Measurements from ENCODE around the gene THBS3.
"Not testable (repeated sequence)": the region's sequence is repeated elsewhere in the genome, so short reads cannot be mapped to it uniquely, and the experiment has no call there.

The THBS3 gene

DNA sequence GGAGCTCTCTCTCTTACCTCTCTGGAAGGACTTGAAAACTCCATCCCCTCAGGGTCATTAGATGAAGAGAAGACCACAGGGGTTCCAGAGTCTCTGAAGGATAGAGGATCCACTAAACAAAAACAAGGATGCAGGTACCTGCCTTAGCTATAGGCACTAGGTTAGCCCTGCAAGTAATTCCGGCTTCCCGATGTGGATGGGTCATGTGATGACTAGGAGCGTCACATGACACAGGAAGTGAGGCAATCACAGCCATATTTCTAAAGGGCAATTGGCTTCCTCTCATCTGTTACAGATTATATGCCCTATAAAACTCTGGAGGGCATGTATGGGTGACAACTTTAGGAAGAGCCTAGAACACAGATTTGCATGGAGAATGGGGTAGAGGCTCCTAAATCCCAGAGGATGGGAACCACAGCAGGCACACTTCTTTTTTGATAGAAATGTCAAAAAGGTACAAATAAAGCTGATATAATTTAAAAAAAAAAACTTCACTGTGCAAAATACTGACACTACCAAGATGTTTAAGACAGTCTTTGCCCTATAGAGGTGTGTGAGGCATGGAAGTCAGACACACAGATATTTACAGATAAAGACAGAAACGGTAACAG lies 33.5 kb upstream of the THBS3 start:
- Histone ChIP-seq H3K36me3 (peaks cover 22% of the 10 kb centered on the region), H3K4me3 (ENCODE audit: low read depth, low read length) (peak overlapping the region; percentile 45), H3K27ac (peak overlapping the region; percentile 2), H3K9me3 (ENCODE audit: severe bottlenecking) (no peaks in the 10 kb centered on the region), H3K27me3 (ENCODE audit: insufficient read depth, low read depth, severe bottlenecking) (no peaks in the 10 kb centered on the region)
- peak; percentile 91 for DNase-seq
- TF ChIP-seq CTCF (IDR thresholded peaks at IDR 0.05; ENCODE audit: low read depth, low read length), result no peak

DNA sequence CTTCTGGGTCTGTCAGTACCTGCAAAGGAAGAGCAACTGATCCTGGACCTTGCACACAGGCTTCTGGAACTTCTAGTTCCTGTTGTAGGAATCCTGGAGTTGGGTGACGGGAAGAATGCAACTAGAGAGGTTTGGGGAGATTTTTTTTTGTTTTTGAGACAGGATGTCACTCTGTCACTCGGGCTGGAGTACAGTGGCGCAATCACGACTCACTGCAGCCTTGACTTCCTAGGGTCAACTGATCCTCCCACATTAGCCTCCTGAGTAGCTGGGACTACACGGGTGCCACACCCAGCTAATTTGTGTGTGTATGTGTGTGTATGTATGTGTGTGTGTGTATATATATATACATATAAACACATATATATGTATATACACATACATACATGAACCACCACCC lies 28.8 kb upstream of the THBS3 start:
- Histone ChIP-seq H3K27ac (no peak overlapping the region), H3K27me3 (ENCODE audit: insufficient read depth, low read depth, severe bottlenecking) (no peaks in the 10 kb centered on the region), H3K36me3 (peaks cover 28% of the 10 kb centered on the region), H3K9me3 (ENCODE audit: severe bottlenecking) (no peaks in the 10 kb centered on the region), H3K4me3 (ENCODE audit: low read depth, low read length) (no peak overlapping the region)
- TF ChIP-seq CTCF (IDR thresholded peaks at IDR 0.05; ENCODE audit: low read depth, low read length), result no peak
- DNase-seq, result no peak

GRCh38 chr1:155235375-155235774 lies 27.7 kb upstream of the THBS3 start:
- not testable (repeated sequence) for H3K4me3 ChIP-seq (ENCODE audit: low read depth, low read length); H3K27me3 ChIP-seq (ENCODE audit: insufficient read depth, low read depth, severe bottlenecking); H3K9me3 ChIP-seq (ENCODE audit: severe bottlenecking); DNase-seq; H3K27ac ChIP-seq
- H3K36me3 ChIP-seq, result peaks cover 28% of the 10 kb centered on the region

DNA sequence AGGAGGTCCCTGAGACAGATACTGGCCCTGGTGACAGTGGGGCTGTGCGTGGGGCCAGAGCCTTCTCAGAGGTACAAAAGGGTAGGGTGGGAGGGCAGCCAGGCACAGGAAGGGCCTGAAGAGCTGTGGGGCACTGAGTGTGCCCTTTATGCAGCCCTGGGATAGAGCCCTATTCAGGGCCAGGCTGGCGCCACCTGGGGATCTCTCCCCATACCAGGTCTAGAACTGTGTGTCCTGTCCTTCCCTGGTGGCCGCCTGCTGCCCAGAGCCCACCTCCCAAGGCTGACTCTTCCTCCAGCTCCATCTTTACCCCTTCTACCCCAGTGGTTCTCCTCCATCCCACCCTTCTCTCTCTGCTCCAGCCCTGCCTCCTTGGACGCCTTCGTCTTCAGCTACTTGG lies 25.8 kb upstream of the THBS3 start:
- not testable (repeated sequence) for DNase-seq; H3K27ac ChIP-seq; H3K9me3 ChIP-seq (ENCODE audit: severe bottlenecking); H3K4me3 ChIP-seq (ENCODE audit: low read depth, low read length); H3K27me3 ChIP-seq (ENCODE audit: insufficient read depth, low read depth, severe bottlenecking)
- peaks cover 23% of the 10 kb centered on the region for H3K36me3 ChIP-seq

- not testable (repeated sequence) for DNase-seq; H3K9me3 ChIP-seq (ENCODE audit: severe bottlenecking); H3K27me3 ChIP-seq (ENCODE audit: insufficient read depth, low read depth, severe bottlenecking); H3K4me3 ChIP-seq (ENCODE audit: low read depth, low read length); H3K27ac ChIP-seq
- peaks cover 15% of the 10 kb centered on the region for H3K36me3 ChIP-seq
Measured at GRCh38 chr1:155232001-155232978, 24.6 kb upstream of the THBS3 start.

- not testable (repeated sequence) for DNase-seq; H3K9me3 ChIP-seq (ENCODE audit: severe bottlenecking); H3K36me3 ChIP-seq; H3K27ac ChIP-seq; H3K4me3 ChIP-seq (ENCODE audit: low read depth, low read length); H3K27me3 ChIP-seq (ENCODE audit: insufficient read depth, low read depth, severe bottlenecking)
Measured at GRCh38 chr1:155231302-155231701, 23.6 kb upstream of the THBS3 start.

GRCh38 chr1:155228096-155228427 lies 20.4 kb upstream of the THBS3 start:
- H3K36me3 ChIP-seq, result peaks cover 19% of the 10 kb centered on the region

More at GRCh38 chr1:155228096-155228427, 20.4 kb upstream of the THBS3 start:
- Histone ChIP-seq H3K4me3 (ENCODE audit: low read depth, low read length) (peak overlapping the region; percentile 46), H3K27me3 (ENCODE audit: insufficient read depth, low read depth, severe bottlenecking) (no peaks in the 10 kb centered on the region), H3K27ac (peak overlapping the region; percentile 93), H3K9me3 (ENCODE audit: severe bottlenecking) (no peaks in the 10 kb centered on the region)
- no peak for TF ChIP-seq CTCF (IDR thresholded peaks at IDR 0.05; ENCODE audit: low read depth, low read length)
- no peak for DNase-seq

Data from WERI-Rb-1 (cell line).